ENCODE data around the gene STX18.

The STX18 gene

DNA sequence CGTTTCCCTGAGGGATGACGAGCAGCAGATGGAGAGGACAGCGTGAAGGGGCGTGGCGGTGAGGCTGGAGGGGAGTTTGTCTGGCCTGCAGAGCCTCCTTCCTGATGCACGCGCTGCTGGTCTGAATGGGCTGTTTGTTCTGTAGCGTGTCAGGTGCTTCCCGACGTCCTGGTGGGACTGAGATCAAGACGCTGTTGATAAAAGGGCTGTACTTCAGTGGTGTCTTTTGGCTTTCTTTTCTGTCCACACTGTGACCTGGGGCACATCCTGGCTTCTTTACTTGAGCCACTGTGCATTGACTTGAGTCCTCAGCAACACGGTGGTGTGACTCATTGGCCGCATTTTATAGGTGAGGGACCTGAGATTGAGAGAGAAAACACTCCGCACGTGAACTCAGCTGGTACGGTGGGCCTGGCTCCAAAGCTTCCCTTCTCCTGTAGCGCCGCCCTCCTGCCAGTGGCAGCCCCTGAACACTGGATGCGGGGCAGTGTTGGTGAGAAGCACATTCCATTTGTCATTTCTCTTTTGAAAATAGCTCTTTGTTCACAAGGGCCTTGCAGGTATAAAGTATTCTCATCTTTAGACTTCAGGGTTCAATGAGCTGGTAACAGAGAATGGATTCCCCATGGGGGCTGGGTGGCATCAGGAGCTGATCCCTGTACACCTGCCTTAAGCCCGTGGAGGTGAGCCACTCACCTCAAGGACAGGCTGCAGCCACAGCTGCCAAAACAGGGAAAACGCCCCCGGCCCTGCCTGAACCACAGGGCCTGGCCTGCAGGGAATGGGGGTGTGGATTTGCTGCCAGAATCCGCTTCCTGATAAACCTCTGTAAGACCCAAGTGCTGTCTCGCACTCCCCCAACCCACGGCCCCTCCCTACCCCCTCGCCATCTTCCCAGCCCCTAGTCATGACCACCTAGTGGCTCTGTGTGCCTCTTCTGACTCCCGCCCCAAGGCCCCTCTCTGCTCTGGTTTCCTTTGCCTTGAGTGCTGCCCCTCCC lies 125.7 kb downstream of the STX18 start:
- DNase-seq = no peak

- DNase-seq = no peak
Measured at GRCh38 chr4:4415107-4415805, 126.6 kb downstream of the STX18 start.

DNA sequence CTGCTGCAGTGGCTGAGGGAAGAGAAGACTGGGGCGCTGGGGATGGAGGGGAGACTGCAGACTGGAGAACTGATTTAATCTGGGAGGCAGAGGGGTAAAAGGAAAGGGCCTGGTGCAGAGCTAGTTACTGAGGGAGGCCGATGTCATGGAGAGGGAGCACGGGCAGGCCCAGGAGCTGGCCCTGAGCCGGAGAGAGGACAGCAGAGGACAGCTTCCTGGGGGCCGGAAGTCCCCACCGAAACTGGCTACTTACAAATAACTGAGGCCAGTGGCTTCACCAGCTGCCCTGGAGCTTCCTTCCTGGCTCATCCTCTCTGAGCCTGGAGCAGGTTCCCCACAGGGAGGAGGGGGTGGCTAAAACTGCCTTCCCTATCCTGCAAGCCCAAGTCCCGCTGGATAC lies 128.0 kb downstream of the STX18 start:
- no peak for DNase-seq

- no peak for DNase-seq
Measured at GRCh38 chr4:4413373-4413725, 128.5 kb downstream of the STX18 start.

DNA sequence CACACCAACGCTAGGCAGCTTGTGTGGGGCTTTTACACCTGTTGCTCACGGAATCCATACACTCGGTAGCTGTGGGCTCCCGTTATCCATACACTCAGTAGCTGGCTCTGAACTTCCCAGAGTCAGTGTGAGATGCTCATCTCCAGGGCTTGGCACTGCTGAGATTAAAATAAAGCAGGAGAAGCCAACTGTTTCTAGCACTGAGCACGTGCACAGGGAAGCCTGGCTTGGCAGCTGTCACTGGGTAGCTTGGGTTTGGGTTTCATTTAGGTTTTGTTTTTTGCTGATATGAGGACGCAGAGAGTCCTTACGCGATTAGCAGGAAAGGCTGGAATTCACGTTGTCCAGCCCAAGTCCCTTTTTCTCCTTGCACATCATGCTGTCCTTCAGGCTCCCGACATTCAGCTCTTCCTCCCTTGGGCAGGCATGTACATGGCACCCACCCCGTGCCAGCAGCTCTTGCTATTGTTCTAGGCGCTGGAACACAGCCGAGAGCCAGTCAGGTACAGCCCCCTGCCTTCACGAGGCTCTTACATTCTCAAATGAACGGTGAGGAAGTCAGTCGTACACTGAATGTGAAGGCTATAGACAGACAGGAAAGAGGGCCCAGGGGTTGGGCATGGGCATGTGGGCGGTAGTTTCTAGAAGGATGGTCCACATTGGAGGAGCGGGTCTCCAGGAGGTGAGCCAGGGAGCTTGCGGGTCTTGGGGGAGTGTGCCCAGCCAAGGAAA lies 129.0 kb downstream of the STX18 start:
- DNase-seq = no peak

DNA sequence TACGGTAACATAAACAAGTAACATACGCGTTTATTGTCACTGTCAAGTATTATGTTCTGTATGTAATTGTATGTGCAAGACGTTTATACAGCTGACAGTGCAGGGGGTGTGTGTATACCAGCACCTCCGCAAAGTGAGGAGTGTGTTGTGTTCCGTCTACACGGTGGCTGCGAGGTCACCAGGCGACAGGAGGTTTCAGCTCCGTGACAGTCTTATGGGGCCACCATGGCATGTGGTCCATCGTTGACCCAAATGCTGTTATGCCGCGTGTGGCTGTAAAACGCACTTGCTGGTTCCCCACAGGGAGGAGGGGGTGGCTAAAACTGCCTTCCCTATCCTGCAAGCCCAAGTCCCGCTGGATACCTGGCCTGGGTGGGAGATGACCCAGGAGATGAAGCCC lies 129.9 kb downstream of the STX18 start:
- DNase-seq = no peak

DNA sequence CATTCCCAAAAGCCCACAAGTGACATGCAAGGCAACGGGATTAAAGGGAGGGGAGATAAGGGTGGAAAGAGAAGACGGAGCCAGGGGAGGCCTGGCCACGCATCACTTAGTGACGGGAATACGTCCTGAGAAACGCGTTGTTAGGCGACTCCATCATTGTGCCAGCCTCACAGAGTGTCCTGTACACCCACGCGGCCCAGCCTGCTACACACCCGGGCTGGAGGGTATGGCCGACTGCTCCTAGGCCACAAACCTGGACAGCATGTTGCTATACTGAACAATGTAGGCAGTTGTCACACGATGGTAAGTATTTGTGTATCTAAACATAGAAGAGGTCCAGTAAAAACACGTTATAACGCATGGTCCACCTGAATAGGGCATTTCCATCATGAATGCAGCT lies 131.6 kb downstream of the STX18 start:
- no peak for DNase-seq

GRCh38 chr4:4409416-4410115 lies 132.3 kb downstream of the STX18 start:
- no peak for DNase-seq

DNA sequence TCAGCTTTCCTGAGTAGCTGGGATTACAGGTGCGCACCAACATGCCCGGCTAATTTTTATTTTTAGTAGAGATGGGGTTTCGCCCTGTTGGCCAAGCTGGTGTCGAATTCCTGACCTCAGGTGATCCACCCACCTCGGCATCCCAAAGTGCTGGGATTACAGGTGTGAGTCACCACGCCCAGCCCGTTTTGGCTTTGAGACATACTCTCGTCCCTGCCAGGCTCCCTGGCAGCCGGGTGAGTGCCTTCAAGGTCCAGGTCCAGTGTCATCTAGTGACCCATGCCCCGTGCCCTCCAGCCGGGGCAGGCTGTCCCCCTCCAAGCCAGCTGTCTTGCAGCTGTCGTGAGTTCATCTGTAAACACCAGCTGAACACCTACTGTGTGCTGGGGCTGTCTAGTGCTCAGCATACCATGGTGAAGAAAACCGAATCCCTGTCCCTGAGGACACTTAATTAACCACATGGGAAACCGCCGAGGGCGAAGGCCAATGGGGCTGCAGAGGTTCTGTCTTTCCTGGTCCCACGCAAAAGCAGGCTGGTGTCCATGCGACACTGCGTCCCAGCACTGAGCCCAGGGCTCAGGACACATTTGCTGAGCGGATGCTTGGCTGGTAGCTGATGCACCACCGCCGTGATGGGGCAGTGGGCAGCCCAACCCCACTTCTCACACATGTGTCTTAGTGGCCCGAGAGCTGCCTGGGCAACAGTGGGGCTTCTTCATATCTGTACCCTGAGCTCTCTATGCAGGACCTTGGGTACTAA lies 133.1 kb downstream of the STX18 start:
- DNase-seq = no peak

GRCh38 chr4:4408132-4408523 lies 133.7 kb downstream of the STX18 start:
- DNase-seq = no peak

- DNase-seq = no peak
Measured at GRCh38 chr4:4407299-4408131, 134.3 kb downstream of the STX18 start.

DNA sequence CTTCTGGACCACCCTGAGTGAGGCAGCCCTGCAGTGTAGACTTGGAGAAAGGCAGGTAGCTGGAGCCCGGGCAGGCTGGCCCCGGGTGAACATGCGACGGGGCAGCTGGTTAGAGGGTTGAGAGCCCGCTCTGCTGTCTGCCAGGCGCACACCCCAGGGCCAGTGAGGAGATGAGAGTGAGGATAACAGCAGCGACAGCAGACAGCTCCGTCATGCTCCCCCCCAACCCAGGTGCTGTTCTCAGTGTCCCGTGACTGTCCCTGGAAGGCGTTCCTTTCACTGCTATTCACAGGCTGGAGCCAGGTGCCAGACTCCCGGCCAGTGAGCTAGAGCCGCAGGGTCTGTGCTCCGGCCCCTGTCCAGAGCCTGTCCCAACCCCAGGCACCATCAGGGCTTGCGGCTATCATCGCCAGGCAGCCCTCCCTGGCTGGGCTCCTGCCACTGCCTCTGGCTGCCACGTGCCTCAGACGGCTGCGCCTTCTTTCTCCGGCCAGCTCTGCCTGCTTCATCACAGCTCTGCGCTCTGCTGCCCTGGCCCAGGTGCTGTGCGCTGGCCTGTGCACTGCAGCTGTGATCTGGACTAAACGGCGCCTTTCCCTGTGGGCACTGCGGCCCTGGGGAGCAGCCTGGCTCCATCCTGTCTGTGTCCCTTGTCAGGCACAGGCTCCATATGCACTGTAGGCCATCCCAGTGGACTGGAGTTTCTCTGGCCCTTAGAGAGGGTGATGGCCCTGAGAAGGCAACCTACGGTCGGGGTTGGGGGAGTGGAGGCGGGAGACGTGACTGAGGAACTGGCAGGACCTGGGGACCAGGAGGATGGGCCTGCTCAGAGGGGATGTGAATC lies 135.2 kb downstream of the STX18 start:
- DNase-seq = no peak

DNA sequence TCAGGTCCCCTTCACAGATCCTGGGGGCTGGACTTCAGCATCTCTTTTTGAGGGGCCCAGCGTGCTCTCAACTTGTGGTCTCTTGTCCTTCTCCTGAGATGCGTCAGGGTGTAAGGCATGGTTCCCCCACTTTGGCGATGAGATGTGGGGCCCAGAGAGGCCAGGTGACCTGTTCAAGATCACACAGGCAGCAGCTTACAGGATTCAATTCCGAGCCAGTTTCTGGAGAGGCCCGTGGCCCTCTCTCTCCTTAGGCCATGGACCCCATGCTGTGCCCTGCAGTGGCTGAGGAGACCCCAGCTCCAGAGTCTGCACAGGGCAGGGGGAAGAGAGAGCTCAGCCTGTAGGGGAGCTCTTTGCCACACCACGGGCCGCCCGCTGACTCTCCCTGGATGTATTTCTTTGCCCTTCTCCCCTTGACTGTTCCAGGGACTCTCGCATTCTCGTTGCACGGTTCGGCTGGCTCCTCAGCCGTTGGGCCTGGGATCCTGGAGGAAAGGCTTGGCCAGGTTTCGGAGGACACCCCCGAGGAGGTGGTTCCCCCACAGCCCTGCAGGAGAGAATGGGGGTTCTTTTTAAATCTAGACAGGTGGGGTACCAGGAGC lies 136.4 kb downstream of the STX18 start:
- DNase-seq = no peak

DNA sequence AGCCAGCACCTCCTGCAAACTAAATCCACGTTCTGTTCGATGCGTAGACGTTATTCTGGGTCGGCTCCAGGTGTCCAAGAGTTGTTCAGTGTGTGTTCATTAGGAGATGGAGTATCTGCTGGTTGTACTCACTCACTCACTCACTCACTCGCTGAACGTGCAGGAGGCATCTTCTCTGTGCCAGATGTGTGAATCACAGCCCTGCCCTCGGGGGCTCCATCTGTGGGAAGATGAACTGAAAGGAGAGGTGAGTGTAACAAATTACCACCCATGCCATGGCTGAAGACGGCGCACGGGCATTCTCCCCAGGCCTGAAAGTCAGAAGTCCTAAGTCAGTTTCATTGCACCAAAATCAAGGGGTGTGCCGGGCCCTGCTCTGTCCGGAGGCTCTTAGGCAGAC lies 138.9 kb downstream of the STX18 start:
- no peak for DNase-seq

DNA sequence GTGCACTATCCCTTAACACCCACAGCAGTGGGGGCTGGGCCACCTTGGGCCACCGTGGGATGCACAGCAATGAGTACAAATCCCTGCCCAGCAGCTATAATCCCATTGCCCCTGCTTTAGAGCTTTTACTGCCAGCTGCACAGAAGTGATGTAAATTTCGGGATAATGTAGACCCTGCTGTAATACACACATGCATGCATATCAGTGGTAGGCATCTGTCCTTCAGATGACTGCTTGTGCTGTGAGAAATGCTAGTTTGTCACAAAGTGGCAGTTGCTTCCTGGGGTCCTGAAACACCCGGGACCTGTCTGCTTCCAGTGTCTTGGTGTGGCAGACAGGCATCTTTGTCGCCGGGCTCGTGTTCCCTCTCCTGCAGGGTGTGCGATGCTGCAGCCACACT lies 140.8 kb downstream of the STX18 start:
- DNase-seq = no peak

DNA sequence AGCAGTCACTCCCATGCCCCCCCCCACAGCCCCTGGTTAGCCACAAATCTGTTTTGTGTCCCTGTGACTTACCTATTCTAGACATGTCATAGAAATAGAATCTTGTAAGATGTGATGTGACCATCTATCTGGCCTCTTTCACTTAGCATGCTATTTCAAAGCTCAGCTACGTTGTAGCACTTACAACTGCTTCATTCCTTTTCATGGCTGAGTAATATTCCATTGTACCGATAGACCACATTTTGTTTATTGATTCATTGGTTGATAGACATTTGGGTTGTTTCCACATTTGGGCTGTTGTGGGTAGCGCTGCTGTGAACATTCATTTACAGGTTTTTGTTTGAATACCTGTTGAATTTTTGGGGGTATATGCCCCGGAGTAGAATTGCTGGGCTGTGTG lies 143.4 kb downstream of the STX18 start:
- no peak for DNase-seq

GRCh38 chr4:4397441-4397819 lies 144.4 kb downstream of the STX18 start:
- DNase-seq = no peak

DNA sequence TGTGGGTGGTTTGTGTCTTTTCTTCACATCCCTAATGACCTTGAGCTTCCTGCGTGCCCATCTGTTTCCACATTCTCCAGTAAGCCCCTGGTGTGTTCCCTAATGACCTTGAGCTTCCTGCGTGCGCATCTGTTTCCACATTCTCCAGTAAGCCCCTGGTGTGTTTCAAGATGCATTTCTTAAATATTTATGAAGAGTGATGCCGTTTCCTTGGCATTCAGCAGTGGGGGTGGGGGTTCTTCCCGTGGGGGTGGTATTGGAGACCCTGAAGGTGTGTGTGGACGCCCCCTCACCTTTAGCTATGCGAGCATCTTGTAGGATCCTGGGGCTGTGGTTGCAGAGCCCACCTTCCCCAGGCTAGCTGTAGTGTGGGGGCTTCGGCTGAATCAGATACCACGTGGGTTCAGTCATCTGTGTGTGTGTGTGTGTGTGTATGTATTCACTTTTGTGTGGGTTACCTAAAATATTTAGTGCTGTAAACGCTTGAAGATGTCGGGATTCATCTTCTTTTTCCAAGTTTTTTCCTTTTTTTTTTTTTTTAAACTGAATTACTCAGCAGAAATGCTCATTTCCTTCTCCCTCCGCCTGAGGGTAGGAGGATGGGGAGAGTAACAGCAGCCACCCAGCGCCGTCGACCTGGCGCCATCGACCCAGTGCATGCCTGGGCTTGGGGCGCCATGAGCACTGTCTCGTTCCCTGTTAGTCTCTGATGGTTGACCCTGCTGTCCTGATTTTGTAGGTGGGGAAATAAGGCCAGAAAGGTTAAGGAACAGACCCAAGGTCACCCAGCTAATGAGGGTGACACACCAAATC lies 145.0 kb downstream of the STX18 start:
- DNase-seq = no peak
